ENCODE data around the gene CCNJ.

Gene CCNJ

GRCh38 chr10:96072674-96073073, 29.3 kb downstream of the CCNJ start:
- TF ChIP-seq MYC (IDR thresholded peaks at IDR 0.05; ENCODE audit: low read depth, low read length) (no peak), POLR2A (IDR thresholded peaks at IDR 0.05; ENCODE audit: extremely low read depth, insufficient read length) (no peak), CTCF (IDR thresholded peaks at IDR 0.05; ENCODE audit: low read depth, low read length) (no peak), MAX (IDR thresholded peaks at IDR 0.05; ENCODE audit: low read depth, low read length) (no peak)
- no peak overlapping the region for H3K4me3 ChIP-seq (ENCODE audit: low read depth, low read length)
- no peak for DNase-seq (ENCODE audit: low read depth)

GRCh38 chr10:96073722-96074121, 30.3 kb downstream of the CCNJ start:
- DNase-seq (ENCODE audit: low read depth) = peak; percentile 88
- TF ChIP-seq POLR2A (IDR thresholded peaks at IDR 0.05; ENCODE audit: extremely low read depth, insufficient read length) (no peak), MYC (IDR thresholded peaks at IDR 0.05; ENCODE audit: low read depth, low read length) (no peak), MAX (IDR thresholded peaks at IDR 0.05; ENCODE audit: low read depth, low read length) (no peak), CTCF (IDR thresholded peaks at IDR 0.05; ENCODE audit: low read depth, low read length) (no peak)
- H3K4me3 ChIP-seq (ENCODE audit: low read depth, low read length) = no peak overlapping the region

GRCh38 chr10:96074776-96075175, 31.4 kb downstream of the CCNJ start:
- H3K4me3 ChIP-seq (ENCODE audit: low read depth, low read length) = no peak overlapping the region
- TF ChIP-seq CTCF (IDR thresholded peaks at IDR 0.05; ENCODE audit: low read depth, low read length) (no peak), MAX (IDR thresholded peaks at IDR 0.05; ENCODE audit: low read depth, low read length) (no peak), MYC (IDR thresholded peaks at IDR 0.05; ENCODE audit: low read depth, low read length) (no peak), POLR2A (IDR thresholded peaks at IDR 0.05; ENCODE audit: extremely low read depth, insufficient read length) (no peak)
- DNase-seq (ENCODE audit: low read depth) = no peak

- TF ChIP-seq CTCF (IDR thresholded peaks at IDR 0.05; ENCODE audit: low read depth, low read length) (no peak), MAX (IDR thresholded peaks at IDR 0.05; ENCODE audit: low read depth, low read length) (no peak), MYC (IDR thresholded peaks at IDR 0.05; ENCODE audit: low read depth, low read length) (no peak), POLR2A (IDR thresholded peaks at IDR 0.05; ENCODE audit: extremely low read depth, insufficient read length) (no peak)
- H3K4me3 ChIP-seq (ENCODE audit: low read depth, low read length) = no peak overlapping the region
- no peak for DNase-seq (ENCODE audit: low read depth)
Observed at GRCh38 chr10:96075977-96076376, 32.6 kb downstream of the CCNJ start.

GRCh38 chr10:96077156-96077555, 33.8 kb downstream of the CCNJ start:
- TF ChIP-seq MAX (IDR thresholded peaks at IDR 0.05; ENCODE audit: low read depth, low read length) = no peak
- no peak for TF ChIP-seq CTCF (IDR thresholded peaks at IDR 0.05; ENCODE audit: low read depth, low read length)
- TF ChIP-seq POLR2A (IDR thresholded peaks at IDR 0.05; ENCODE audit: extremely low read depth, insufficient read length) = no peak
- no peak for TF ChIP-seq MYC (IDR thresholded peaks at IDR 0.05; ENCODE audit: low read depth, low read length)
- no peak for DNase-seq (ENCODE audit: low read depth)
- H3K4me3 ChIP-seq (ENCODE audit: low read depth, low read length) = no peak overlapping the region

- no peak for TF ChIP-seq MAX (IDR thresholded peaks at IDR 0.05; ENCODE audit: low read depth, low read length)
- TF ChIP-seq CTCF (IDR thresholded peaks at IDR 0.05; ENCODE audit: low read depth, low read length) = no peak
- no peak for TF ChIP-seq MYC (IDR thresholded peaks at IDR 0.05; ENCODE audit: low read depth, low read length)
- TF ChIP-seq POLR2A (IDR thresholded peaks at IDR 0.05; ENCODE audit: extremely low read depth, insufficient read length) = no peak
- DNase-seq (ENCODE audit: low read depth) = no peak
- no peak overlapping the region for H3K4me3 ChIP-seq (ENCODE audit: low read depth, low read length)
Observed at GRCh38 chr10:96082153-96082552, 38.8 kb downstream of the CCNJ start.
